Activated CD4-positive, alpha-beta memory T cell treated with anti-CD3 and anti-CD28 coated beads, Interleukin-2, amount 10 ng/mL, durations not matched to agents 7 days and 5 days (primary cell): ENCODE results near the gene ATXN7L3B. TPM values are rescaled to one million over a fixed set of nuclear protein-coding genes. Genes with fewer than 3 reads are reported as not detected.
"Not testable (repeated sequence)": the region's sequence is repeated elsewhere in the genome, so short reads cannot be mapped to it uniquely, and the experiment has no call there.

ENCODE experiments used
- CTCF ChIA-PET: fragments of 350-600 bp; sonication (Branson Sonifier 250); formaldehyde crosslinking; loops from one replicate; lab custom pipeline; 2021; ENCODE audit warnings: antibody characterized with exemption, inconsistent platforms; lab: Charles Lee
- POLR2A ChIA-PET: fragments of 350-600 bp; sonication (Branson Sonifier 250); formaldehyde crosslinking; loops from one replicate; lab custom pipeline; 2021; ENCODE audit warnings: antibody characterized with exemption; lab: Charles Lee
- DNase-seq: peaks from one replicate; pipeline ENCODE4 v3.0.0-alpha.2; 2020
- H3K27ac Mint-ChIP-seq: one replicate; pipeline ENCODE4 v1.8.0; 2021; ENCODE audit warnings: mild to moderate bottlenecking, mixed read lengths
- H3K27me3 Mint-ChIP-seq: one replicate; pipeline ENCODE4 v1.8.0; 2021; ENCODE audit warnings: mixed read lengths
- H3K36me3 Mint-ChIP-seq: one replicate; pipeline ENCODE4 v1.8.0; 2021; ENCODE audit warnings: low read depth, mixed read lengths
- H3K4me1 Mint-ChIP-seq: one replicate; pipeline ENCODE4 v1.8.0; 2021; ENCODE audit warnings: mixed read lengths
- H3K4me3 Mint-ChIP-seq: one replicate; pipeline ENCODE4 v1.8.0; 2021; ENCODE audit warnings: mild to moderate bottlenecking, mixed read lengths
- H3K9me3 Mint-ChIP-seq: one replicate; pipeline ENCODE4 v1.8.0; 2021; ENCODE audit warnings: mixed read lengths
- total RNA-seq, 2 experiments: library from RNA; stranded (reverse); gene quantifications; one replicate each; pipeline ENCODE4 v1.2.3, GENCODE V29; 2021

ATXN7L3B gene
- 10 to 100 TPM; 24.2 to 24.6 TPM for total RNA-seq

GRCh38 chr12:74537707-74538385 lies at the start of gene ATXN7L3B:
Gene ATXN7L3B (plus strand): TSS chr12:74537835. CDS start chr12:74538113, 278 bp downstream.
- Mint-ChIP-seq H3K27me3 (no peaks in the 10 kb centered on the region), H3K4me1 (peaks cover 47% of the 10 kb centered on the region), H3K4me3 (peak within 1 kb of the TSS; percentile 95), H3K27ac (peak within 1 kb of the TSS; percentile 84), H3K9me3 (no peaks in the 10 kb centered on the region), H3K36me3 (peaks cover 41% of the 10 kb centered on the region)
- ChIA-PET POLR2A (interaction anchor here (0.8 to 1.6 kb wide), 8 partner anchors 10 to 974 kb away, joined by 3 to 5 read pairs (median 3); partner anchors contain the start of gene KRR1), CTCF (interaction anchor here (1.0 to 1.3 kb wide), 2 partner anchors 12 to 27 kb away, joined by 3 read pairs; no protein-coding TSS in a partner anchor)
- peak; percentile 96 for DNase-seq

GRCh38 chr12:74488134-74488533 lies 49.5 kb upstream of the ATXN7L3B start:
- H3K4me3 Mint-ChIP-seq = no peak overlapping the region
- POLR2A ChIA-PET = no interaction called here

GRCh38 chr12:74489543-74489942 lies 48.1 kb upstream of the ATXN7L3B start:
- no peak overlapping the region for H3K27ac Mint-ChIP-seq
- ChIA-PET CTCF (interaction anchor here (1.0 kb wide), 1 partner anchor 10 kb away, joined by 4 read pairs; no protein-coding TSS in a partner anchor), POLR2A (interaction anchor here (2.1 kb wide), 1 partner anchor 49 kb away, joined by 5 read pairs; the partner anchor contains the start of gene ATXN7L3B)
- no peaks in the 10 kb centered on the region for H3K36me3 Mint-ChIP-seq
- no peaks in the 10 kb centered on the region for H3K9me3 Mint-ChIP-seq
- H3K27me3 Mint-ChIP-seq = no peaks in the 10 kb centered on the region
- no peak overlapping the region for H3K4me3 Mint-ChIP-seq
- no peak for DNase-seq
- H3K4me1 Mint-ChIP-seq = peaks cover 6% of the 10 kb centered on the region

More at GRCh38 chr12:74488134-74488533, 49.5 kb upstream of the ATXN7L3B start:
- CTCF ChIA-PET = no interaction called here
- Mint-ChIP-seq H3K4me1 (peaks cover 6% of the 10 kb centered on the region), H3K9me3 (no peaks in the 10 kb centered on the region), H3K27me3 (no peaks in the 10 kb centered on the region), H3K36me3 (no peaks in the 10 kb centered on the region), H3K27ac (no peak overlapping the region)
- no peak for DNase-seq

GRCh38 chr12:74490390-74491064 lies 47.1 kb upstream of the ATXN7L3B start:
- DNase-seq = no peak
- Mint-ChIP-seq H3K36me3 (no peaks in the 10 kb centered on the region), H3K27me3 (no peaks in the 10 kb centered on the region), H3K27ac (no peak overlapping the region), H3K9me3 (no peaks in the 10 kb centered on the region), H3K4me1 (peaks cover 6% of the 10 kb centered on the region), H3K4me3 (peak overlapping the region; percentile 58)
- POLR2A ChIA-PET = interaction anchor here (2.1 kb wide), 1 partner anchor 48 kb away, joined by 5 read pairs; the partner anchor contains the start of gene ATXN7L3B
- CTCF ChIA-PET = no interaction called here

- Mint-ChIP-seq H3K27me3 (no peaks in the 10 kb centered on the region), H3K36me3 (no peaks in the 10 kb centered on the region), H3K4me3 (no peak overlapping the region), H3K27ac (no peak overlapping the region), H3K9me3 (no peaks in the 10 kb centered on the region), H3K4me1 (peaks cover 6% of the 10 kb centered on the region)
- DNase-seq = no peak
- ChIA-PET CTCF (no interaction called here), POLR2A (no interaction called here)
Observed at GRCh38 chr12:74491374-74491773, 46.3 kb upstream of the ATXN7L3B start.

- H3K27ac Mint-ChIP-seq = no peak overlapping the region
Observed at GRCh38 chr12:74499192-74499591, 38.4 kb upstream of the ATXN7L3B start.

GRCh38 chr12:74508873-74509657 lies 28.6 kb upstream of the ATXN7L3B start:
- H3K4me3 Mint-ChIP-seq, DNase-seq, POLR2A ChIA-PET, H3K27me3 Mint-ChIP-seq, H3K27ac Mint-ChIP-seq, H3K4me1 Mint-ChIP-seq, CTCF ChIA-PET, H3K36me3 Mint-ChIP-seq, H3K9me3 Mint-ChIP-seq: not testable (repeated sequence)

More at GRCh38 chr12:74499192-74499591, 38.4 kb upstream of the ATXN7L3B start:
- no peaks in the 10 kb centered on the region for H3K27me3 Mint-ChIP-seq
- ChIA-PET POLR2A (no interaction called here), CTCF (no interaction called here)
- no peaks in the 10 kb centered on the region for H3K9me3 Mint-ChIP-seq
- no peak for DNase-seq
- no peak overlapping the region for H3K4me3 Mint-ChIP-seq
- no peaks in the 10 kb centered on the region for H3K36me3 Mint-ChIP-seq
- H3K4me1 Mint-ChIP-seq = no peaks in the 10 kb centered on the region

GRCh38 chr12:74509886-74510285 lies 27.7 kb upstream of the ATXN7L3B start:
- Mint-ChIP-seq H3K36me3 (no peaks in the 10 kb centered on the region), H3K27me3 (no peaks in the 10 kb centered on the region), H3K27ac (no peak overlapping the region), H3K9me3 (no peaks in the 10 kb centered on the region), H3K4me1 (no peaks in the 10 kb centered on the region), H3K4me3 (no peak overlapping the region)
- ChIA-PET CTCF (no interaction called here), POLR2A (no interaction called here)
- no peak for DNase-seq

- DNase-seq = no peak
Observed at GRCh38 chr12:74514098-74514872, 23.4 kb upstream of the ATXN7L3B start.

GRCh38 chr12:74515849-74516248 lies 21.8 kb upstream of the ATXN7L3B start:
- ChIA-PET CTCF (no interaction called here), POLR2A (no interaction called here)
- no peak overlapping the region for H3K4me3 Mint-ChIP-seq
- H3K36me3 Mint-ChIP-seq = no peaks in the 10 kb centered on the region
- H3K27me3 Mint-ChIP-seq = peaks cover 8% of the 10 kb centered on the region
- H3K27ac Mint-ChIP-seq = no peak overlapping the region
- no peak for DNase-seq
- H3K4me1 Mint-ChIP-seq = no peaks in the 10 kb centered on the region
- no peaks in the 10 kb centered on the region for H3K9me3 Mint-ChIP-seq

More at GRCh38 chr12:74514098-74514872, 23.4 kb upstream of the ATXN7L3B start:
- ChIA-PET POLR2A (no interaction called here), CTCF (no interaction called here)
- Mint-ChIP-seq H3K36me3 (no peaks in the 10 kb centered on the region), H3K4me3 (no peak overlapping the region), H3K27me3 (peaks cover 5% of the 10 kb centered on the region), H3K9me3 (no peaks in the 10 kb centered on the region), H3K27ac (no peak overlapping the region), H3K4me1 (no peaks in the 10 kb centered on the region)

GRCh38 chr12:74526535-74526934 lies 11.1 kb upstream of the ATXN7L3B start:
- ChIA-PET POLR2A (no interaction called here), CTCF (no interaction called here)
- no peak overlapping the region for H3K4me3 Mint-ChIP-seq
- H3K27me3 Mint-ChIP-seq = peaks cover 3% of the 10 kb centered on the region
- H3K36me3 Mint-ChIP-seq = no peaks in the 10 kb centered on the region
- no peak overlapping the region for H3K27ac Mint-ChIP-seq
- H3K9me3 Mint-ChIP-seq = no peaks in the 10 kb centered on the region
- H3K4me1 Mint-ChIP-seq = no peaks in the 10 kb centered on the region
- DNase-seq = no peak

GRCh38 chr12:74527491-74527890 lies 10.1 kb upstream of the ATXN7L3B start:
- no peaks in the 10 kb centered on the region for H3K9me3 Mint-ChIP-seq
- ChIA-PET CTCF (interaction anchor here (1.0 kb wide), 1 partner anchor 12 kb away, joined by 4 read pairs; no protein-coding TSS in a partner anchor), POLR2A (interaction anchor here (1.2 kb wide), 1 partner anchor 10 kb away, joined by 3 read pairs; the partner anchor contains the start of gene ATXN7L3B)
- H3K4me1 Mint-ChIP-seq = no peaks in the 10 kb centered on the region
- peaks cover 3% of the 10 kb centered on the region for H3K27me3 Mint-ChIP-seq
- no peaks in the 10 kb centered on the region for H3K36me3 Mint-ChIP-seq
- H3K27ac Mint-ChIP-seq = no peak overlapping the region
- no peak overlapping the region for H3K4me3 Mint-ChIP-seq
- no peak for DNase-seq
